ENCODE data around the gene CEP83.
"Not testable (repeated sequence)": the region's sequence is repeated elsewhere in the genome, so short reads cannot be mapped to it uniquely, and the experiment has no call there.

CEP83 gene

GRCh38 chr12:94379479-94380113, 80.1 kb downstream of the CEP83 start:
- DNase-seq (ENCODE audit: low read depth in 2 of 2): no peak

- DNase-seq (ENCODE audit: low read depth in 2 of 2): no peak
These were observed 82.1 kb downstream of the CEP83 start for GRCh38 chr12:94377599-94377998.

DNA sequence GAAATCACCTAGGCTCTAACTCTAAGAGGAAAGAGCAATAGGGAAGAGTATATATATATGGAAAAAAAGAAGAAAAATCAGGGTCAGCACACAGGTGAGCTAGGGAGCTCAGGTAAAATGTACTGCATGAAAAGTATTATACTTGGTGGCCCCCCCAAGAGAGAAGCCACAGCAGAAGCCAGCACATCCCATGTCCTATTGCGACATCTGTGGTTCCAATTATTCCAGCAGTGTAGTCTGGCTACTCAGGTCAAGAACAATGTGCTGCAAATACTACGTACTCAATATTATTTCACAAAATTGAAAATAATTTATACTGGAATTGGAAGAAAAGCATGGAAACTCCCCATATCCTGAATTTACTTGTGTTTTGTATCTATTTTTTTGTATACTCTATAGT, 85.5 kb downstream of the CEP83 start:
- no peak for DNase-seq (ENCODE audit: low read depth in 2 of 2)

DNA sequence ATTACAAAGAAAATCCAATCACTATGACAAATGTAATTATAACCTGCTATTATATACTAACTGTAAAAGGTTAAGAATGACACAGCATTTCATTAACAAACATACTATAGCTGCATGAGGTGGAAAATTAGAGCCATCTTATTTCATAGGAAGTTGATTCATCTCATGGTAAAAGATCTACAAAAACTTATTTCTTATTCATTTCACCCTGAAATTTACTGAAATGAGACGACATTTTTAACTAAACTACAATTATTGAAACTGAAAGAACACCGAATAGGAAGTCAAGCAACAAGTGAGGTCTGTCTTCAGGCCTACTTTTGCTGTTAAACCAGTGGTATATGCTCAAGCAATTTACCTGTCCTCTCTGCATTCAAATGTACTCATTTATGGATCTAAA, 87.2 kb downstream of the CEP83 start:
- no peak for DNase-seq (ENCODE audit: low read depth in 2 of 2)

- no peak for DNase-seq (ENCODE audit: low read depth in 2 of 2)
These were observed 97.0 kb downstream of the CEP83 start for GRCh38 chr12:94362653-94363052.

DNA sequence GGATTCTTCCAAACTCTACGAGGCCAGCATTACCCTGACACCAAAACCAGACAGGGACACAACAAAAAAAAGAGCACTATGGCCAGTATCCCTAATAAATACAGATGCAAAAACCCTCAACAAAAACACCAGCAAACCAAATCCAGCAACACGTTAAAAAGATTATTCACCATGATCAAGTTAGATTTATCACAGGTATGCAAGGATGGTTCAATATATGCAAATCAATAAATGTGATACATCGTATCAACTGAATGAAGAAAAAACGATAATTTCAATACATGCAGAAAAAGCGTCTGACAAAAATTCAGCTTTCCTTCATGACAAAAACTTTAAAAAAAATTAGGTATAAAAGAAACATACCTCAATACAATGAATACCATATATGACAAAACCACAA, 99.9 kb downstream of the CEP83 start:
- no peak for DNase-seq (ENCODE audit: low read depth in 2 of 2)

DNA sequence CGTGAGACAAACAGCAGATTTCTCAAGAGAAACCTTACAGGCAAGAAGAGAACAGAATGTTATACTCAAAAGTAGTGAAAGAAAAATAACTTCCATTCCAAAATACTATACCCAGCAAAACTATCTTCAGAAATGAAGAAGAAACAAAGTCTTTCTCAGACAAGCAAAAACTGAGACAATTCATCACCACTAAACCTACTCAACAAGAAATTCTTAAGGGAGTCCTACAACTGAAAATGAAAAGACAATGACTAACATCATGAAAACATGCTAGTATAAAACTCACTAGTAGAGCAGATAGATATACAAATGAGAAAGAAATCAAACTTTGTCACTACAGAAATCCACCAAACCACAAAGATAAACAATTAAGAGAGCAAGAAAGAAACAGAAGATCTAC, 106.5 kb downstream of the CEP83 start:
- DNase-seq (ENCODE audit: low read depth in 2 of 2): no peak

DNA sequence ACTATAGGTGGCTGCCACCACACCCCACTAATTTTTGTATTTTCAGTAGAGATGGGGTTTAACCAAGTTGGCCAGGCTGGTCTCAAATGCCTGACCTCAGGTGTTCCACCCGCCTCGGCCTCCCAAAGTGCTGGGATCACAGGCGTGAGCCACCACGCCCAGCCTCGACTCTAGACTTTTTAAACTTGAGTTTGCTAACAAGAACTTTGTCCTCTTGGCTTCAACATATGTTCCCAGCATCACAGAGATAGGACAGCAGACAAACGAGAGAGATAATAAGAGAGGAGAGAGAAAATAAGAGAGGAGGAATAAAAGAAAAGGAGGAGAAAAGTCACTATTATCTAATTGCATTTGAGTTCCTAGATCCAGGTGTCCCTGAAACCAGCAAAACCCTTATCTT, 119.1 kb downstream of the CEP83 start:
- no peak for DNase-seq (ENCODE audit: low read depth in 2 of 2)

DNA sequence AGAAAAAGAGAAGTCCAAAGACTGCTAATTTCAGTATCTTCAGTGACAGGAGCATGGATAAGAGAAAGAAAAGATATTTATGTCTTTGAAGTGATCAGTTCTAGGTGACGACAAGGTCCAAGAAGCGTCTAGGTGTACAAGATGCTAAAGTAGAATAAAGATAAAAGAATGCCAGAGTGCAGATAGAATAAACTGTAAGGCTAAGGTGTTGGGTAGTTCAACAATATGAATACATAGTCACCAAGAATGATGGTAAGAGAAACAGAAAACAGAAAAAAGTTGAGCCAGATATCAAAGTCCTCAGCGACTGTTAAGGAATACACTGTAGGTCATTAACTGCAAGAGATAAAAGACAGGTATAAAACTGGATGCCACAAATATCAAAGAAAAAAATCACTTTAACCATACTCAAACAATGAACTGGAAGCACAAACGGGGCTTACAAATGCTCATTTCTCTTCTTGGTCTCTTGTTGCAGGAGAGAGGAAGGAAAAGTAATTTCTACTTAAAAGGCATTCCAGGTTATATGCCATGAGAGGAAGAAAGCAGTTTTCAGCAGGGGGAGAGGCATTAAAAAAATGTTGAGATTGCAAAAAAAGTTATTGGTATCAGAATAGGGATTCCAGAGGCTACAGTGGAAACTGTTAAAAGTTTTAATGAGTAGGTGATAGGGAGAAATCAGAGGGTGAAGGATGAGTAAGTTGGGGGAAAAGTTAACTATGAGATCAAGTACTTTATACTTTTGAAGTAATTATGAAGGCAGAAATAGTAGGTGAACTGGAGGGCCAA, 121.5 kb downstream of the CEP83 start:
- DNase-seq (ENCODE audit: low read depth in 2 of 2): no peak

DNA sequence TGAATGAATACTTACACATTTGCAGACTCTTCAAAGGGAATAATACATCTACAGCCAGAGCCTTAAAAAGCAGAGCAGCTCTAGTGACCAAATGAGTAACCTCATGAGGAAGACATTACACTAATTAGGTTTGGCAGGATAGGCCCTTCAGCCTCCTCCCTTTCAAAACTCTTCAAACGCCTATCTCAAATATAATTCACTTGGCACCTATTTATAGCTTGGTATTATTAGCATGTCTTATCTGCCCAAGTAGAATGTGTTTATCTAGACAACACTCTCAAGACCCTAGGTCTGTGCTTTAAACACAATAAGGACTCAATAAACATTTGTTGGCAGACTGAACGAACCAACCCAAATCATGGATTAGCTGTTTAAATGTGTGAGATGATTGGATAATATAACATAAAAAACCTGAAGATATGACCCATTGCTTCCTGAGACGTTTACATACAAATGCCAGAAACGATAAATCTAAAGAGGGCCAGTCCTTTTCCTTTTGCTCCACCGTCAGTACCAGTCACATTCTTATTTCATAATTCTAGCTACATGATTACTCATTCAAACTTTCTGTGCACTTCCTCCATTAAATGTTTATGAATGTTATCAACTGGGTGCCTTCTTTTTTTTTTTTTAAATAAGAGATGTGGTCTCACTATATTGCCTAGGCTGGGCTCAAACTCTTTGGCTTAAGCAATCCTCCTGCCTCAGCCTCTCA, 123.3 kb downstream of the CEP83 start:
- DNase-seq (ENCODE audit: low read depth in 2 of 2): no peak

DNA sequence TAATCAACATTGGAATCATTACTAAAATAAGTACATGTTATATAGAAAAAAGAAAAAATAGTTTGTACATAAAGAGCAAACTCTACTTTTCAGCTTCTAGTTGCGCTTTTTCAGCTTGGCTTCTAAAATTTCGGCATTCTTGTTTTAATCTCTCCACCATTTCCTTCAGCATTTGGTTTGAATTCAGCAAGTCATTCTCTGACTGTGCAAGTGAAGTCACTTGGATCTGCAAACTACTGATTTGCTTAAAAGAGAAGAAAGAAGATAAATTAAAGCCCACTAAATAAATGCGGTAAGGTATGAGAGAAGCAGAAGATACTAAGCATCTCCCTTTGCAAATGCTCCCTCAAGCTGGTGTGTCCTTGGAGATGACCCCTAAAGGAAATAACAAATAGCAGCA, 126.3 kb downstream of the CEP83 start:
- DNase-seq (ENCODE audit: low read depth in 2 of 2): no peak

DNA sequence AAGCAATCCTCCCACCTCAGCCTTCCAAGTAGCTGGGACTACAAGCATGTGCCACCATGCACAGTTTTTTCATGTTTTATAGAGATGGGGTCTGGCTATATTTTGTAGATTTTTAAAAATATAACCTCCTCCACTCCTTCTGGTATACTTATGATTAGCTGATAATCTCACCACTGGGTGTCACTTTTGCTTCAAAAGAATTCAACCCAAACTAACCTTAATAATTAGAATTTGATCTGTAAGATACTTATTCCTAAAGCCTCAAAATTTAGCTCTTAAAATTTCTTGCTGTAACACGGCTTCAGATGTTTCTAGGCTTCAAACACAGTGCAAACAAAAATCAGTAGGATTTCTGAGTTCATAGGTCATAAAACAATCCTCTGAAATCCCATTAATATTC, 130.3 kb downstream of the CEP83 start:
- DNase-seq (ENCODE audit: low read depth in 2 of 2): no peak

GRCh38 chr12:94327809-94328208, 131.9 kb downstream of the CEP83 start:
- no peak for DNase-seq (ENCODE audit: low read depth in 2 of 2)

DNA sequence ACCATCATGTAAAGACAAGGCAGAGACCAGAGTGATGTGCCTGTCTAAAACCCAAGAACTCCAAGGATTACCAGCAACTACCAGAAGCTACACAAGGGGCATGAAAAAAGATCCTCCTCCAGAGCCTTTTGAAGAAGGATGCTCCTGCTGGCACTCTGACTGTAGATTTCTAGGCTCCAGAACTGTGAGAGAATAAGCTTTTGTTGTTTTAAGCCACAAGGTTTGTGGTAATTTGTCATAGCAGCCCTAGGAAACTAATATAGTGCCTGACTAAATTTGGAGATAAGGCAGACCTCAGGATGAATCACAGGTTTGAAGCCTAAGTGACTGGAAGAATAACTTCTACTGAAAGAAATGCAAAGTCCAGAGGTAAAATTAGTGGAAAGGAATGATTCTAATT, 132.9 kb downstream of the CEP83 start:
- peak in 1 of 2 experiments; percentile 20 for DNase-seq (ENCODE audit: low read depth in 2 of 2)

GRCh38 chr12:94326234-94326633, 133.4 kb downstream of the CEP83 start:
- DNase-seq (ENCODE audit: low read depth in 2 of 2): no peak

GRCh38 chr12:94322346-94322745, 137.3 kb downstream of the CEP83 start:
- no peak for DNase-seq (ENCODE audit: low read depth in 2 of 2)

GRCh38 chr12:94320109-94320508, 139.6 kb downstream of the CEP83 start:
- DNase-seq (ENCODE audit: low read depth in 2 of 2): no peak

DNA sequence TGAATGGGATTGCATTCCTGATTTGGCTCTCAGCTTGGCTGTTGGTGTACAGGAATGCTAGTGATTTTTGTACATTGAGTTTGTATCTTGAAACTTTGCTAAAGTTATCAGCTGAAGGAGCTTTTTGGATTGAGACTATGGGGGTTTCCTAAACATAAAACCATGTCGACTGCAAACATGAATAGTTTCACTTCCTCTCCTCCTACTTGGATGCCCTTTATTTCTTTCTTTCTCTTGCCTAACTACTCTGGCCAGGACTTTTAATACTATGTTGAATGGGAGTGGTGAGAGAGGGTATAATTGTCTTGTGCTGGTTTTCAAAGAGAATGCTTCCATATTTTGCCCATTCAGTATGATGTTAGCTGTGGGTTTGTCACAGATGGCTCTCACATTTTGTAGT, 141.5 kb downstream of the CEP83 start:
- no peak for DNase-seq (ENCODE audit: low read depth in 2 of 2)

DNA sequence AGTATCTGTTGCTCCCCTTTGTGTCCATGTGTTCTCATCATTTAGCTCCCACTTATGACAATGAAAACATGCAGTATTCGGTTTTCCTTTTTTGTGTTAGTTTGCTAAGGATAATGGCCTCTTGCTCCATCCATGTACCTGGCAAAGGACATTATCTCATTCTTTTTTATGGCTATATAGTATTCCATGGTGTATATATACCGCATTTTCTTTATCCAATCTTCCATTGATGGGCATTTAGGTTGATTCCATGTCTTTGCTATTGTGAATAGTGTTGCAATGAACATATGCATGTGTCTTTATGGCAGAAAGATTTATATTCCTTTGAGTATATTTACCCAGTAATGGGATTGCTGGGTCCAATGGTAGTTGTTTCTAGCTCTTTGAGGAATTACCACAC, 143.1 kb downstream of the CEP83 start:
- DNase-seq (ENCODE audit: low read depth in 2 of 2): not testable (repeated sequence)

- no peak for DNase-seq (ENCODE audit: low read depth in 2 of 2)
These were observed 147.3 kb downstream of the CEP83 start for GRCh38 chr12:94312378-94312777.

GRCh38 chr12:94309373-94309772, 150.3 kb downstream of the CEP83 start:
- no peak for DNase-seq (ENCODE audit: low read depth in 2 of 2)

GRCh38 chr12:94308612-94309011, 151.1 kb downstream of the CEP83 start:
- DNase-seq (ENCODE audit: low read depth in 2 of 2): no peak

Measured in fibroblast of skin of left biceps (primary cell).